H54 (cell line): Measurements from ENCODE around the gene PML.

ENCODE experiments used
- DNase-seq: peaks from one replicate; pipeline ENCODE4 v3.0.0; 2011; ENCODE audit warnings: low spot score, mixed read lengths; ENCODE audit not compliant: insufficient read length
- FAIRE-seq: peaks from 3 replicates; lab custom pipeline; 2011; peaks lifted over from hg19 to GRCh38; lab: Jason Lieb, UNC
- POLR2A ChIP-seq: IDR thresholded peaks from 2 replicates; pipeline ENCODE4 v1.6.1; 2011; ENCODE audit warnings: low read depth, mild to moderate bottlenecking, low read length

PML gene

GRCh38 chr15:73993211-73993994 lies 1.1 kb upstream of the PML start:
- FAIRE-seq (no peak), DNase-seq (no peak)
- TF ChIP-seq POLR2A: no peak

GRCh38 chr15:73994912-73995622 lies 551 bp downstream of the PML start:
- DNase-seq (no peak), FAIRE-seq (no peak)
- no peak for TF ChIP-seq POLR2A

- no peak for DNase-seq
- no peak for FAIRE-seq
- no peak for TF ChIP-seq POLR2A
Observed at GRCh38 chr15:73996267-73996666, 1.8 kb downstream of the PML start.

GRCh38 chr15:73996939-73997338 lies 2.4 kb downstream of the PML start:
- FAIRE-seq (no peak), DNase-seq (no peak)
- no peak for TF ChIP-seq POLR2A

GRCh38 chr15:73997986-73998385 lies 3.5 kb downstream of the PML start:
- FAIRE-seq (no peak), DNase-seq (no peak)
- TF ChIP-seq POLR2A: no peak

GRCh38 chr15:74006774-74007639 lies 12.5 kb downstream of the PML start:
- FAIRE-seq (no peak), DNase-seq (no peak)
- TF ChIP-seq POLR2A: no peak

- FAIRE-seq (no peak), DNase-seq (no peak)
- no peak for TF ChIP-seq POLR2A
Observed at GRCh38 chr15:74007820-74008371, 13.4 kb downstream of the PML start.

- DNase-seq: no peak
- no peak for FAIRE-seq
Observed at GRCh38 chr15:74008901-74009300, 14.4 kb downstream of the PML start.

GRCh38 chr15:74010929-74011540 lies 16.5 kb downstream of the PML start:
- DNase-seq: no peak
- FAIRE-seq: no peak
- TF ChIP-seq POLR2A: no peak

More at GRCh38 chr15:74008901-74009300, 14.4 kb downstream of the PML start:
- TF ChIP-seq POLR2A: no peak

- no peak for FAIRE-seq
- no peak for DNase-seq
- TF ChIP-seq POLR2A: no peak
Observed at GRCh38 chr15:74011610-74012009, 17.1 kb downstream of the PML start.

- TF ChIP-seq POLR2A: no peak
- no peak for FAIRE-seq
- no peak for DNase-seq
Observed at GRCh38 chr15:74013374-74013894, 18.9 kb downstream of the PML start.

- FAIRE-seq (no peak), DNase-seq (no peak)
- TF ChIP-seq POLR2A: no peak
Observed at GRCh38 chr15:74019734-74020133, 25.2 kb downstream of the PML start.
